GM12864 (cell line): ENCODE data around the gene PKP3.

Experiments used
- DNase-seq: peaks from one replicate; pipeline ENCODE4 v3.0.0-alpha.2; 2011; ENCODE audit warnings: low read depth
- H3K4me3 ChIP-seq: 2 replicates; pipeline ENCODE4 v1.5.1; 2011; ENCODE audit warnings: mild to moderate bottlenecking, low read depth, low read length, control low read depth
- TF ChIP-seq, protein P1 (sequence below): IDR thresholded peaks from 2 replicates; pipeline ENCODE4 v1.5.1; 2011; ENCODE audit warnings: low read depth, mild to moderate bottlenecking, moderate library complexity, low read length, control low read depth, inconsistent platforms; ENCODE audit errors: missing control alignments

PKP3 gene

DNA sequence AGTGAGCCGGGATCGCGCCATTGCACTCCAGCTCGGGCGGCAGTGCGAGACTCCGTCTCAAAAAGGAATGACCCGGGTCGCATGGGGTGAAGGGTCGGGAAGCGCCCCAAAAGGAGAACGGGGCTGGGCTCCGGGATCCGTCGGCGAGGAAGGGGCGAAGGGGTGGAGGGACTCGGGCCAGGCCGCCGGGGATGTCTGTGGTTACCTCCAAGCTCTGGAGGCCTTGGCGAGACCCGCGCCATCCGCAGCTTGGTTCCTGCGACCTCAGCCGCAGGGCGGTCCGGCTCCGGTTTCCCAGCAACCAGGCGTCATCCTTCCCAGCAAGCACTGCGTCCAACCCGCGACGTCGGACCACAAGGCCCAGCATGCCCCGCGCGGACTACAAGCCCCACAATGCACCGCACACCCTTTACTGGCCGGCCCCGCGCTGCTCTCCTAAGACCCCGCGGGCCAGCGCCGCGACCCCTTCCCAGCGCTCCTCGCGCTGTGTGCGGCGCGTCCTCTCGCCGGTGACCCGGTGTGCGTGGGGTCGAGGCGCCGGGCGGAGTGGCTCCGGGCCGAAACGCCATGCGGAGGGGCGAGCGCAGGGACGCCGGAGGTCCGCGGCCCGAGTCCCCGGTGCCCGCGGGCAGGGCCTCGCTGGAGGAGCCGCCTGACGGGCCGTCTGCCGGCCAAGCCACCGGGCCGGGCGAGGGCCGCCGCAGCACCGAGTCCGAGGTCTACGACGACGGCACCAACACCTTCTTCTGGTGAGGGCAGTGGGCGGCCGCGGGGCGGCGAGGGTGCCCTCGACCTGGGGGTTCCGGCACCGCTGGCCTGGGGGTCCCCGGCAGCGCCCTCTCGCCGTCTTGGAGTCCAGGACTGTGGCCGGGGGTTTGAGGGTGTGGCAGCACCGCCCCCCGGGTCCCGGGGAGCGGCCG lies 56.1 kb downstream of the PKP3 start, which contains the start of gene PTDSS2:
Gene PTDSS2, plus strand, starts transcription at position 391 of the 920 bp plus-strand sequence. Its CDS starts 177 bp downstream, at position 568.
- DNase-seq, result peak; percentile 91
- H3K4me3 ChIP-seq, result peak within 1 kb of the TSS; percentile 95
- TF ChIP-seq, protein P1, sequence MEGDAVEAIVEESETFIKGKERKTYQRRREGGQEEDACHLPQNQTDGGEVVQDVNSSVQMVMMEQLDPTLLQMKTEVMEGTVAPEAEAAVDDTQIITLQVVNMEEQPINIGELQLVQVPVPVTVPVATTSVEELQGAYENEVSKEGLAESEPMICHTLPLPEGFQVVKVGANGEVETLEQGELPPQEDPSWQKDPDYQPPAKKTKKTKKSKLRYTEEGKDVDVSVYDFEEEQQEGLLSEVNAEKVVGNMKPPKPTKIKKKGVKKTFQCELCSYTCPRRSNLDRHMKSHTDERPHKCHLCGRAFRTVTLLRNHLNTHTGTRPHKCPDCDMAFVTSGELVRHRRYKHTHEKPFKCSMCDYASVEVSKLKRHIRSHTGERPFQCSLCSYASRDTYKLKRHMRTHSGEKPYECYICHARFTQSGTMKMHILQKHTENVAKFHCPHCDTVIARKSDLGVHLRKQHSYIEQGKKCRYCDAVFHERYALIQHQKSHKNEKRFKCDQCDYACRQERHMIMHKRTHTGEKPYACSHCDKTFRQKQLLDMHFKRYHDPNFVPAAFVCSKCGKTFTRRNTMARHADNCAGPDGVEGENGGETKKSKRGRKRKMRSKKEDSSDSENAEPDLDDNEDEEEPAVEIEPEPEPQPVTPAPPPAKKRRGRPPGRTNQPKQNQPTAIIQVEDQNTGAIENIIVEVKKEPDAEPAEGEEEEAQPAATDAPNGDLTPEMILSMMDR, result no peak

DNA sequence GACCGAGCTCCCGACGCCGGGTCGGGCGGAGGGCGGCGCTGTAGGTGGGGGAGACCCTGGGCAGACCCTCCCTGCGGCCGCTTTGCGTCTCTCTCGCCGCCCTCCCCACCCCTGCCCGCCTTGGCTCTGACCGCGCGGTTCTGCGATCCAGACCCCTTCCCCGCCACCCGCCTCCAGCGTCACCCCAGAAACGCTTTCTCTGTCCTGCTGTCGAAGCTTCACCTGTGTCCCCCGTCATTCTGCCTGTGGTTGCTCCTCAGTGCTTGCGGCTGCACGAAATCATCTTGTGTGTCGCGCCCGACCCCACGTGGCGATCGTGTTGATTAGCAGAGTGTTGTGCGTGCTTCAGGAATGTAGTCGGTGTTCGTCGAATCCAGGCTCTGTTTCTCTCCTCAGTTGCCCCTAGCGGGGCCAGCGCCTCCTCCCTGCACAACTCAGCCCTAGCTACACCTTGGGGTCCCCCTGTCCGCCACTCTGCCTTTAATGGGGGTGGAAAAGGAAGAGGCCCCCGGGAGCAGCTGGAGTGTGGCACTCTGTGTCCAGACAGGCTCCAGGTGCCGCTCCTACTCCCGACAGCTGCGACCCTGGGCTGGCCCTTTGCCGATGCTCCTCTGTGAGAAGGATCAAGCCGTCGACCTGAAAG lies 56.9 kb downstream of the PKP3 start:
- DNase-seq, result peak; percentile 29
- peak overlapping the region; percentile 95 for H3K4me3 ChIP-seq
- TF ChIP-seq, protein P1, result peak; percentile 48

DNA sequence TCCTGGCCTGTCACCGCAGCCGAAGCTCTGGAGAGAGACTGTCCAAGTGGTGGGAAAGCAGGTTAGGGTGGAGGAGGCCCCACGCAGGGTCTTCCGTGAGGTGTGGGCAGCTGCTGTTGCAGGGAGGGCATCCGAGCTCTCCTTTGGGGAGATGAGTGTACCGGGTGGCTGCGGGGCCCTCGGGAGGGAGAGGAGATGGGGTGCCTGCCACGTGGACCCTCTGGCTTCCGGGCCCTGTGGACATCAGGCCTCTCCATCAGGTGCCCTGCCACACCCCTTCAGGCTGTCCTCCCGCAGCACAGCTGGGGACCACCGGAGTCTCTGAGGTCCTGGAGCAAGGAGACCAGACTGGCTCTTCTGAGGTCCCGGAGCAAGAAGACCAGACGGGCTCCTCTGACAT lies 57.7 kb downstream of the PKP3 start:
- TF ChIP-seq, protein P1, result no peak
- DNase-seq, result no peak
- no peak overlapping the region for H3K4me3 ChIP-seq

DNA sequence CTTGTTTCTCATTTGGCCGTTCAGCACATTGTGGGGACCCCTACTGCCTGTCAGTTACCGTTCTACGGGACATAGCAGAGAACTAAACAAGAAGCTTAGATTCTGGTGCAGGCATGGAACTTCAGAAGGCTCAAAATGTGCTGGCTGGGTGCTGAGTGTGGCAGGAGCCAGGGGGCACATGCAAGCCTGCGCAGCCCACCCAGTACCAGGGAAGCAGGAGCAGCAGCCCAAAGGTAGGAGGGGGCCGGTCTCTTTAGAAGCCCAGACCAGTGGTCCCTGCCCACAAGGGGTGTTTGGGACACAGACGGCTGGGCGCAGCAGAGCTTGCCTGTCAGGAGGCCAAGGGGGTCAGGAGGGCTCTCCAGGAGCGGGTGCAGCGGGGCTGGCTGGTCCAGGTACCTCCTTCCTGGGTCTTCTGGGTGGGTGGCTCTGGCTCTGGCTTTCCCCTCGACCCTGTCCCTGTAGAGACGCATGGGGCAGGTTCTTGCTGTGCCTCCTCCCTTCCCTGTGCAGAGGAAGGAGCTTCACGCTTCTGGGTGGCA lies 58.3 kb downstream of the PKP3 start:
- TF ChIP-seq, protein P1, result no peak
- no peak overlapping the region for H3K4me3 ChIP-seq
- DNase-seq, result no peak

DNA sequence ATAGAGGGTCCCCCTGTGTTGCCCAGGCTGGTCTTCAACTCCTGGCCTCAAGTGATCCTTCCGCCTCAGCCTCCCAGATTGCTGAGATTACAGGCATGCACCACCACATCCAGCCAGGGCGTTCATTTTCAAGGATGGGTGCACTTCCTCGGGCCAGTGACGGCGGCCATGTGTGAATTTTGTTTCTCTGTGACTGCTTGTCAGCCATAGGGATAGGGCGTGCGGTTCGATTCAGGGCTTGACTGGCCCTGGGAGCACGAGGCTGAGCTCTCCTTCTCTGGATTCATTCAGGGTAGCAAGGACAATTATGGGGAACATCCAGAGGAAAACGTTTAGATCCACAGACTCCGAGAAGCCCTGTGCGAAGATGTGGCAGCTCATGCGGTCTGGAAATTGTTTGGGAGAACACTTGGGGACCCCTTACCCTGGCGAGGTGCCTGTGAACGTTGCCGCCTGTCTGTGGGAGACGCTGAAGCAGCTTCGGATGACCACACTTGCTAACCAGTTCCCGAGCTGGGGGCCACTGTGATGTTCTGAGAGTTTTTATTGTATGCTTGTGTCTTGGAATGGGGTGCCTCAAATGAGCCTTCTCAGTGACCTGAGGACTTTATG lies 59.0 kb downstream of the PKP3 start:
- no peak for DNase-seq
- TF ChIP-seq, protein P1, result no peak
- no peak overlapping the region for H3K4me3 ChIP-seq

DNA sequence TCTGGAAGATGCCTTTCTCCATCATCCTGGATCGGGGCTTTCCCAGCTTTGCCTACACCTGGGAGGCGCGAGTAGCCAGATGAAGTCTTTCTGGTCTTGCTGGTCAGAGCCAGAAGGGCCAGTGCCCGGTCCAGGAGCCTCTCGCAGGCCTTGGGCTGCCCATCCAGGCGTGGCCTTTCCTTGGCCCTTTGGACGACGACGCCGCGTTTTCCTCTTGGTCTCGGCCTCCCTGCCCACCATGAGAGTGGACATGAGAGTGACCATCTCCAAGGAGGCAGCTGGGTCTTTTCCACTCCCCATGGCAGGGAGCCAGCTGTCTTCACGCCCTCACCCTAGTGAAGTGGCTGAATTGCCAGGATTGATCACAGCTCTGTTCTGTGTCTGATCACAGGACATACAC lies 59.6 kb downstream of the PKP3 start:
- DNase-seq, result no peak
- H3K4me3 ChIP-seq, result no peak overlapping the region
- TF ChIP-seq, protein P1, result no peak
